Activated naive CD8-positive, alpha-beta T cell treated with anti-CD3 and anti-CD28 coated beads, Interleukin-2, amount 50 U/mL, for 16 hours (primary cell): ENCODE results near the gene FTCD.
"Not testable (repeated sequence)": the region's sequence is repeated elsewhere in the genome, so short reads cannot be mapped to it uniquely, and the experiment has no call there.

ENCODE experiments used
- DNase-seq: peaks from one replicate; pipeline ENCODE4 v3.0.0-alpha.2; 2020; ENCODE audit warnings: low read depth, low spot score

The FTCD gene

GRCh38 chr21:46171996-46172862, 16.9 kb upstream of the FTCD start:
- DNase-seq, result no peak

DNA sequence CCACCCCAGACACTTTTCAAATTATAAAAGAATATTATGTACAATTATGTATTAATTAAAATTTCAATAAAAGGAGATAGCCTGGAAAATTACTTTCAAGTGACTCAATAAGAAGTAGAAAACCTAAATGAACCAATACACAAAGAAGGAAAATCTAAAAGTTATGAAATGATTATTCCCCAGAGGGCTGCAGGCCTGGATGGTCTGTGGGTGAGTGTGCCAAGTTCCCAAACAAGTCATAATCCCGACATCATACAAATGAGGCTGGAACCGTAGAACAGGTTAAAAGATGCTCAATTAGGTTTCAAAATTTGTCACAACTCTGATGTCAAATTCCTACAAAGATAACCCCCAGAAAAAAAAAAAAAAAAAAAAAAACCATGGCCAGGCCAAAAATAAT, 16.2 kb upstream of the FTCD start:
- DNase-seq, result no peak

DNA sequence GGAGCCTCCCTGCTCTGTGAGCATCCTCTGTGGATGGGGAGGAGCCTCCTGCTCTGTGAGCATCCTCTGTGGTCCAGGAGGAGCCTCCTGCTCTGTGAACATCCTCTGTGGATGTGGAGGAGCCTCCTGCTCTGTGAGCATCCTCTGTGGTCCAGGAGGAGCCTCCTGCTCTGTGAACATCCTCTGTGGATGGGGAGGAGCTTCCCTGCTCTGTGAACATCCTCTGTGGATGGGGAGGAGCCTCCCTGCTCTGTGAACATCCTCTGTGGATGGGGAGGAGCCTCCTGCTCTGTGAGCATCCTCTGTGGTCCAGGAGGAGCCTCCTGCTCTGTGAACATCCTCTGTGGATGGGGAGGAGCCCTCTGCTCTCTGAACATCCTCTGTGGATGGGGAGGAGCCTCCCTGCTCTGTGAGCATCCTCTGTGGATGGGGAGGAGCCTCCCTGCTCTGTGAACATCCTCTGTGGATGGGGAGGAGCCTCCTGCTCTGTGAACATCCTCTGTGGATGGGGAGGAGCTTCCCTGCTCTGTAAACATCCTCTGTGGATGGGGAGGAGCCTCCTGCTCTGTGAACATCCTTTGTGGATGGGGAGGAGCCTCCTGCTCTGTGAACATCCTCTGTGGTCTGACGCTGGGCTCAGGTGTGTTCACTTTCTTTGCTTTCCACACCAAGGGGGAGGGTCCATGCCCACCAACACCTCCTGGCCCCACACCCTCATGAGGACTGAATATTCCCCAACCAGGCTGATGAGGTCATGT, 15.2 kb upstream of the FTCD start:
- not testable (repeated sequence) for DNase-seq

GRCh38 chr21:46168659-46169386, 13.4 kb upstream of the FTCD start:
- no peak for DNase-seq

- DNase-seq, result no peak
Measured at GRCh38 chr21:46168238-46168637, 12.9 kb upstream of the FTCD start.

GRCh38 chr21:46165098-46165497, 9.7 kb upstream of the FTCD start:
- DNase-seq, result no peak

GRCh38 chr21:46163380-46163779, 8.0 kb upstream of the FTCD start:
- DNase-seq, result no peak

DNA sequence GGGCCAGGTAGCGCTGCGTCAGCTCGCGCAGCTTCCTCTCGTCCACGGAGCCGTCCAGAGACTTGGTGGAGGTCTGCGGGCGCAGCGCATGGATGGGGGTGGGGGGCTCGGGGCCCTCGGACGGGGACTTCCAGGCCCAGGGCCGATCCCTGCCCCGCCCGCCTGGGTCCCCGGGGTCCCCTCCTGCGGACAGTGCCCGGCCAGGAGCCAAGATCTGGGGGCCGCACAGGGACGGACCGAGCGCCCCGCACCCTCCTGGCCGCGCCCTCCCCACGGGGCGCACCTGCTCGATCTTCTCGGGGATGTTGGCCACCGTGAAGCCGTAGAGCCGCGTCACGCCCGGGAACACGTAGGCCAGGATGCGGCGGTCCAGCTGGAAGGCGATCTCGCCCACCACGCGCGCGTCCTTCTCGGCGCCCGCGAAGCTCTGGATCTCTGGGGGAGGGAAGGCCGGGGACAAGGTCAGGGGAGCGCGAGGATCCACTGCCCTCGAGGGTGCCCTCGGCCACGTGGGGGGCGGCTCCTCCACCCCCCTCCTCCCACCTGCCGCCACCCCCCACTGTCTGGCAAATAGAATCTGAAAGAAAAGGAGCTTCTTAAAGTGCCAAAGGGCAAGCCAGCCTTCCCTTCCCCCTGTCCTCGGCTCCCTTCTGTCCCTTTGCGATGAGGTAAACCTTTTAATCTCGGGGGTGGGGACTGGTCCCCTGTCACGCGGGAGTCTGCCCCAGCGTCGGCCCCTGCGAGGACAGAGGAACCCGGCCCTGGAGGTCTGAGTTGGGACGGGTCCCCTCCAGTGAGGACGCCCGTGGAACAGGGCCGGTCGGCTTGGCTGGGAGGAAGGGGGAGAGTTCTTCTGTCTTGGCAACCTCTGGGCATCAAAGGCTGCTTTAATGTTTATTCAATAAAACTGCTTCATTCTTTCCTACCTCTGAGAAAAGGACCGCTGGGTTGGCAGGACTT, 6.5 kb upstream of the FTCD start:
- no peak for DNase-seq

DNA sequence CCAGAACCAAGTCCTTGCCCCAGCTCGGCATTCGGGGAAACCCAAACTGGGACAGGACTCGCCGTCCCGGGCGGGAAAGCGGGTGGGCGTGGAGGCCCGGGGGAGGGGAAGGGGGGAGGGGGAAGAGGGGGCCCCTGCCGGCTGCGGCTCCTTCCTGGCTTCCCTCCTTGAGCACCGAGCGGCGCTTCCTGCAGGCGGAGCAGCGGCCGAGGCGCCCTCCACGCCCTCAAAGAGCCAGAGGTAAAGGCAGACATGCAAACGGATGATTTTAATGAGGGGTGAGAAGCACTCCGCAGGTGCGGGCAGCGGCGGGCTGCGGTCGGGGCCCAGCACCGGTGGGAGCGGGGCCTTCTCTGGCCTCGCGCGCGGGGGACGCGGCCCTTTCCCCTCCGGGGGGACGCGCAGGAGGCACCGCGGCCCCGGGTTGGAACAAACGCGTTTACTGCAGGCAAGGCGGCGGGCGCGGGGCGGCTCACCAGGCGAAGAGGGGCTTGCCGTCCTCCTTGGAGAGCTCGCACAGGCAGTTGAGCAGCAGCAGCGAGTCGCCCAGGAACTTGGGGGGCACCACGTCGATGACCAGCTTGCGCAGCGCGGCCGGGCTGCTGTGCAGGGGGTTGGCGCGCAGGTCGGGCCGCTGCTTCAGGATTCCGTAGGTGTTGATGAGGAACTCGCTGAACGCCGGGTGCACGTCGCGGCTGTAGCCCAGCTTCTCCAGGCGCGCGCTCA, 5.7 kb upstream of the FTCD start:
- DNase-seq, result no peak

GRCh38 chr21:46160657-46160906, 5.2 kb upstream of the FTCD start:
- no peak for DNase-seq

DNA sequence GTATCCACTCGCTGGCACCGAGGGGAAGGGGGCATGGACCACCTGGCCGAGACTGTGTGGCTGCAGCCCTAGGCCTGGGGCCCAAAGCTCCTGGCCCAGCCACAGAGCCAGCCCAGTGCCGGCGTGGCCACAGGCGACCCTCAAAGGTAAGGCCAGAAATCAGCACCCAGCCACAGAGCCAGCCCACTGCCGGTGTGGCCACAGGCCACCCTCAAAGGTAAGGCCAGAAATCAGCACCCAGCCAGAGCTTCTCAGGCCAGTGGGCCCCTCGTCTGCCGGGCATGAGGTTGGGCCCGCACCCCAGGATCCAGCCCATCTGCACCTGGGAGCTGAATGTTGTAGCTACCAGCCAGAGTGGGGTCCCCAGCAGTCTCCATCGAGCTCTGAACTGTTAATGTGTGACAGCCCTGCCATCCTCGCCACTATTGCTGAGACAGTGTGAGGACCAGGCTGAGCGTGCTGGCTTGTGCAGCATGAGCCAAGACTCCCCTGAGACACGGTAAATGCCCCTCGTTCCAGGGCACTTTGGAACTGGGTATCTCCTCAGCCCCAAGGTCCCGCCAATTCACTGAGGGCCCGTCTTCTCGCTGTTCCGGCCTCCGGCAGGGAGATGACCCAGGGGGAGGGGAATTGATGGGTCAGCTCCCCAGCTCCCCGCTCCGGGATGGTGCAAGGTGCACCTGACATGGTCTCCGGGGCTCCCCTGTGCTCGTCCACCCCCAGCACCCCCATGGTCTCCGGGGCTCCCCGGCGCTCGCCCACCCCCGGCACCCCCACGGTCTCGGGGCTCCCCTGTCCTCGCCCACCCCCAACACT, 4.7 kb upstream of the FTCD start:
- DNase-seq, result no peak

DNA sequence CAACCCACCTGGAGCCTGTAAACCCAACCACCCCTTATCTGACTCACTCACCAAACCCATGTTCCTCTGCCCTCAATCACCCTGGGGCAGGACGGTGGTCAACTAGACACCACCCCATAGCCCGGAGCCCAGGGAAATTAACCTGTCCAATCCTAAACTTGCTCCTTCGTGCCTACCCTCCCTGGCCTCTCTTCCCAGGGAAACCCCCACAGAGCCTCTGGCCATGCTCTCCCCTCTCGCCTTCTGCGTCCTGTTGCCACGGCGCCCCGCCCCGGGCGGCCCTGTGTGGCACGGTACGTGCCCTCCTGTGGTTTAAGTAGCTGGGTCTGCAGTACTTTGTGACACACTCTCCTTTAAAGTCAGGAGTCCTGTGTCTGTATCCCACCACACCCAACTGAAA, 4.0 kb upstream of the FTCD start:
- DNase-seq, result no peak

DNA sequence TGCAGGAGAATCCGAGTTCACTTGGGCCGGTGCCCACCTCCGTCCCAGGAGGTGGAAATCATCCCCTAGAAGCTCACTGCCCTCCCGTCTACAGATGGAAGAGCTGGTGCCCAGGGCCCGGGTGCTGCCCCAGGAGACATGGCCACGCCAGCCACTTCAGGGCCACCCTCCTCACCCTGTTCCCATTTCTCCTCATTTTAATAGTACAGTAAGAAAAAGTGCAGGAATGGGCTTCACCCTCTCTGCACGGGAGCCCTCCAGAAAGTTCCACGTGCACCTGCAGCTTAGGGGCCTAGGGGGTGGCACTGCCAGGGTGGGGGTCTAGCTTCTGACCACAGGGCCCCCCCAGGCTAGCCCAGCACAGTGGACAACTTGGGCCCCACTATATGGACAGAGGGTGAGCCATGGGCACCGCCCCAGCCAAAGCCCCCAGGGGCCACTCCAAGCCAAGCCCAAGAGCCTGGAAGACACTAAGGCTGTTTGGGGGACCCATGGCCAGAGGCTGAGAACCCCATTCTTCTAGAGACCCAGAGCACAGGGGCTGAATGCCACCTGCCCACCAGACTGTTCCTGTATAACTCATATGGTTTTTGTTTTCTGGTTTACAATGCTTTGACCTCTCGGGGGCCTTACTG, 3.4 kb upstream of the FTCD start:
- no peak for DNase-seq

- no peak for DNase-seq
Measured at GRCh38 chr21:46157987-46158451, 2.6 kb upstream of the FTCD start.

GRCh38 chr21:46157396-46157986, 2.1 kb upstream of the FTCD start:
- no peak for DNase-seq

- DNase-seq, result no peak
Measured at GRCh38 chr21:46156678-46157077, 1.3 kb upstream of the FTCD start.

DNA sequence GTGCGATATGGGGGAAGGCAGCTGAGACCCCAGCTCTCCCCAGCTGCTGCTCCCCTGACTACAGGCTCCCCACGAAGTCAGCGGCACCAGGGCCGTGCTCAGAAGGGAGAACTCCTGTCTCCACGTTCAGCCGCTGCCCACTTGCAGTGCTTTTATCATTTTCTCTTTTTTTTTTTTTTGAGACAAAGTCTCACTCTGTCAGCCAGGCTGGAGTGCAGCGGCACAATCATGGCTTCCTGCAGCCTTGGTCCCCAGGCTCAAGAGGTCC, 933 bp upstream of the FTCD start:
- DNase-seq, result no peak

GRCh38 chr21:46154955-46155513, 345 bp downstream of the FTCD start:
- no peak for DNase-seq
